HEK293 (cell line): ENCODE measurements around the gene IARS1.

Experiments used
- CTCF ChIA-PET: fragments of 350-600 bp; formaldehyde crosslinking; extraction: SDS; loops from one replicate; lab custom pipeline; 2021; ENCODE audit warnings: antibody characterized with exemption; lab: Yijun Ruan, JAX
- POLR2A ChIA-PET: fragments of 300-600 bp; formaldehyde crosslinking; extraction: SDS; loops from one replicate; lab custom pipeline; 2020; ENCODE audit warnings: antibody characterized with exemption, inconsistent platforms; lab: Yijun Ruan, JAX
- H3K27ac ChIP-seq: fragments of 200-500 bp; sonication (Bioruptor generic); 2 replicates; pipeline ENCODE4 v1.5.1; 2014; ENCODE audit warnings: low read depth, low read length, control low read depth, inconsistent platforms; ENCODE audit errors: extremely low read depth
- H3K36me3 ChIP-seq, 2 experiments: fragments of 200-500 bp in 1 of 2; sonication (Bioruptor generic) in 1 of 2; 1 replicate in 1 of 2; 2 replicates in 1 of 2; pipeline ENCODE4 v1.5.1; 2014 to 2017; ENCODE audit warnings: inconsistent platforms in 2 of 2, low read length in 2 of 2; ENCODE audit not compliant: control insufficient read depth in 2 of 2, insufficient read depth in 1 of 2
- H3K4me1 ChIP-seq: fragments of 200-500 bp; sonication (Bioruptor generic); 2 replicates; pipeline ENCODE4 v1.5.1; 2014; ENCODE audit warnings: mild to moderate bottlenecking, low read length, inconsistent platforms; ENCODE audit not compliant: control insufficient read depth, insufficient read depth
- H3K4me3 ChIP-seq: 2 replicates; pipeline ENCODE4 v1.5.1; 2011; ENCODE audit warnings: low read depth, mild to moderate bottlenecking, control low read depth, low read length, moderate library complexity
- H3K9me3 ChIP-seq: fragments of 200-500 bp; sonication (Bioruptor generic); 2 replicates; pipeline ENCODE4 v1.5.1; 2014; ENCODE audit warnings: low read depth, low read length, inconsistent platforms; ENCODE audit not compliant: control insufficient read depth, insufficient read depth
- BCL11B ChIP-seq: fragments of 450-650 bp; formaldehyde crosslinking; IDR thresholded peaks from 2 replicates; pipeline ENCODE4 v1.5.1; 2016; ENCODE audit warnings: low read depth, missing biosample characterization, missing genetic modification characterization
- EGR2 ChIP-seq: fragments of 450-650 bp; formaldehyde crosslinking; IDR thresholded peaks from 2 replicates; pipeline ENCODE4 v1.5.1; 2016; ENCODE audit warnings: low read depth, missing biosample characterization, missing genetic modification characterization
- KLF7 ChIP-seq: fragments of 450-650 bp; formaldehyde crosslinking; IDR thresholded peaks from 2 replicates; pipeline ENCODE4 v1.5.1; 2016; ENCODE audit warnings: missing biosample characterization, missing genetic modification characterization, borderline replicate concordance
- REPIN1 ChIP-seq: fragments of 450-650 bp; formaldehyde crosslinking; IDR thresholded peaks from 2 replicates; pipeline ENCODE4 v1.5.1; 2017; ENCODE audit warnings: missing biosample characterization, missing genetic modification characterization, low read depth
- WT1 ChIP-seq: fragments of 450-650 bp; formaldehyde crosslinking; IDR thresholded peaks from 2 replicates; pipeline ENCODE4 v1.5.1; 2016; ENCODE audit warnings: missing biosample characterization, missing genetic modification characterization
- YY2 ChIP-seq: fragments of 450-650 bp; formaldehyde crosslinking; IDR thresholded peaks from 2 replicates; pipeline ENCODE4 v1.5.1; 2016; ENCODE audit warnings: missing biosample characterization, missing genetic modification characterization
- ZNF114 ChIP-seq: fragments of 450-650 bp; formaldehyde crosslinking; IDR thresholded peaks from 2 replicates; pipeline ENCODE4 v1.5.0; 2017; ENCODE audit warnings: missing biosample characterization, missing genetic modification characterization
- ZNF132 ChIP-seq: fragments of 450-650 bp; formaldehyde crosslinking; IDR thresholded peaks from 2 replicates; pipeline ENCODE4 v1.5.1; 2017; ENCODE audit warnings: missing biosample characterization, missing genetic modification characterization, borderline replicate concordance
- ZNF16 ChIP-seq: fragments of 450-650 bp; formaldehyde crosslinking; IDR thresholded peaks from 2 replicates; pipeline ENCODE4 v1.5.1; 2016; ENCODE audit warnings: low read depth, missing biosample characterization, missing genetic modification characterization
- ZNF169 ChIP-seq: fragments of 450-650 bp; formaldehyde crosslinking; IDR thresholded peaks from 2 replicates; pipeline ENCODE4 v1.5.1; 2016; ENCODE audit warnings: missing biosample characterization, missing genetic modification characterization
- ZNF174 ChIP-seq: fragments of 450-650 bp; formaldehyde crosslinking; IDR thresholded peaks from 2 replicates; pipeline ENCODE4 v1.5.0; 2017; ENCODE audit warnings: missing biosample characterization, mild to moderate bottlenecking, missing genetic modification characterization
- ZNF19 ChIP-seq: fragments of 450-650 bp; formaldehyde crosslinking; IDR thresholded peaks from 2 replicates; pipeline ENCODE4; 2016; ENCODE audit warnings: missing biosample characterization, missing genetic modification characterization, low read depth
- ZNF211 ChIP-seq: fragments of 450-650 bp; formaldehyde crosslinking; IDR thresholded peaks from 2 replicates; pipeline ENCODE4 v1.5.1; 2016; ENCODE audit warnings: low read depth, missing biosample characterization, missing genetic modification characterization
- ZNF37A ChIP-seq: fragments of 450-650 bp; IDR thresholded peaks from 2 replicates; pipeline ENCODE4 v1.5.1; 2018; ENCODE audit warnings: missing biosample characterization, missing genetic modification characterization
- ZNF394 ChIP-seq: fragments of 450-650 bp; formaldehyde crosslinking; IDR thresholded peaks from 2 replicates; pipeline ENCODE4 v1.5.1; 2016; ENCODE audit warnings: missing biosample characterization, missing genetic modification characterization, mild to moderate bottlenecking, moderate library complexity, borderline replicate concordance
- ZNF404 ChIP-seq: fragments of 450-650 bp; formaldehyde crosslinking; IDR thresholded peaks from 2 replicates; pipeline ENCODE4 v1.5.1; 2017; ENCODE audit warnings: missing biosample characterization, missing genetic modification characterization
- ZNF514 ChIP-seq: fragments of 450-650 bp; formaldehyde crosslinking; IDR thresholded peaks from 2 replicates; pipeline ENCODE4 v1.5.1; 2016; ENCODE audit warnings: missing biosample characterization, missing genetic modification characterization
- ZNF558 ChIP-seq: fragments of 450-650 bp; formaldehyde crosslinking; IDR thresholded peaks from 2 replicates; pipeline ENCODE4 v1.5.1; 2016; ENCODE audit warnings: missing biosample characterization, missing genetic modification characterization
- ZNF585B ChIP-seq: fragments of 450-650 bp; formaldehyde crosslinking; IDR thresholded peaks from 2 replicates; pipeline ENCODE4 v1.5.1; 2016; ENCODE audit warnings: missing biosample characterization, missing genetic modification characterization
- ZNF596 ChIP-seq: fragments of 450-650 bp; IDR thresholded peaks from 2 replicates; pipeline ENCODE4 v1.5.0; 2018; ENCODE audit warnings: missing biosample characterization, mild to moderate bottlenecking, missing genetic modification characterization, moderate library complexity
- ZNF777 ChIP-seq: fragments of 450-650 bp; formaldehyde crosslinking; IDR thresholded peaks from 2 replicates; pipeline ENCODE4 v1.5.1; 2017; ENCODE audit warnings: missing biosample characterization, missing genetic modification characterization, borderline replicate concordance
- TF ChIP-seq, protein P1 (sequence below): fragments of 450-650 bp; formaldehyde crosslinking; IDR thresholded peaks from 2 replicates; pipeline ENCODE4 v1.5.1; 2016; ENCODE audit warnings: missing biosample characterization, missing genetic modification characterization, borderline replicate concordance
- TF ChIP-seq, protein P2 (sequence below): fragments of 450-650 bp; formaldehyde crosslinking; IDR thresholded peaks from 2 replicates; pipeline ENCODE4 v1.5.1; 2016; ENCODE audit warnings: missing biosample characterization, missing genetic modification characterization
- TF ChIP-seq, protein P3 (sequence below): IDR thresholded peaks from 2 replicates; pipeline ENCODE4 v1.6.1; 2011; ENCODE audit warnings: mild to moderate bottlenecking, low read depth, low read length, borderline replicate concordance
- TF ChIP-seq, protein P4 (sequence below): fragments of 450-650 bp; formaldehyde crosslinking; IDR thresholded peaks from 2 replicates; pipeline ENCODE4 v1.5.1; 2016; ENCODE audit warnings: missing biosample characterization, missing genetic modification characterization
- TF ChIP-seq, protein P5 (sequence below): fragments of 450-650 bp; formaldehyde crosslinking; IDR thresholded peaks from 2 replicates; pipeline ENCODE4 v1.5.1; 2016; ENCODE audit warnings: missing biosample characterization, missing genetic modification characterization

IARS1 gene

DNA sequence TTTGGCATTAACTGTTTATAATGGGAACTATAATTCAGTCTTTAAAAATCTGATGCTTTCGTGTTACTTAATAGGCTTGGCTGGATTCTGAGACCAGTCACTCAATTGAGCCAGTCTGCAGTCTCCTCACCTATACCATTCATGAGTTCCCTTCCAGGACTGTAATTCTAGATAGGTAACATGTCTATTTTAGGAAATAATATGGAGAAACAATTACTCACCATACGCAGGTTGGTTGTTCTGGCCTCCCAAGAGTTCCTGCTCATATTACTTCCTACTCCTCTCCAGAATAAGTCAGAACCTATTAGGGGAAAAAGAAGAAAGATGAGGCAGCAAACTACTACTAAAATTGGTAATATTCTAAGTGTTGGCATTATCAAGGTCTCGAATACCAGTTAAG is 4.5 kb upstream of the IARS1 start:
- no peaks in the 10 kb centered on the region for H3K9me3 ChIP-seq
- TF ChIP-seq ZNF585B (tag by site-specific recombination) (no peak), ZNF404 (tag by site-specific recombination) (no peak), ZNF558 (tag by site-specific recombination) (no peak), BCL11B (tag by site-specific recombination) (no peak), REPIN1 (tag by site-specific recombination) (no peak), YY2 (tag by site-specific recombination) (no peak), ZNF19 (tag by site-specific recombination) (no peak), ZNF132 (no peak), ZNF514 (no peak), ZNF394 (tag by site-specific recombination) (no peak)
- TF ChIP-seq, protein P1, sequence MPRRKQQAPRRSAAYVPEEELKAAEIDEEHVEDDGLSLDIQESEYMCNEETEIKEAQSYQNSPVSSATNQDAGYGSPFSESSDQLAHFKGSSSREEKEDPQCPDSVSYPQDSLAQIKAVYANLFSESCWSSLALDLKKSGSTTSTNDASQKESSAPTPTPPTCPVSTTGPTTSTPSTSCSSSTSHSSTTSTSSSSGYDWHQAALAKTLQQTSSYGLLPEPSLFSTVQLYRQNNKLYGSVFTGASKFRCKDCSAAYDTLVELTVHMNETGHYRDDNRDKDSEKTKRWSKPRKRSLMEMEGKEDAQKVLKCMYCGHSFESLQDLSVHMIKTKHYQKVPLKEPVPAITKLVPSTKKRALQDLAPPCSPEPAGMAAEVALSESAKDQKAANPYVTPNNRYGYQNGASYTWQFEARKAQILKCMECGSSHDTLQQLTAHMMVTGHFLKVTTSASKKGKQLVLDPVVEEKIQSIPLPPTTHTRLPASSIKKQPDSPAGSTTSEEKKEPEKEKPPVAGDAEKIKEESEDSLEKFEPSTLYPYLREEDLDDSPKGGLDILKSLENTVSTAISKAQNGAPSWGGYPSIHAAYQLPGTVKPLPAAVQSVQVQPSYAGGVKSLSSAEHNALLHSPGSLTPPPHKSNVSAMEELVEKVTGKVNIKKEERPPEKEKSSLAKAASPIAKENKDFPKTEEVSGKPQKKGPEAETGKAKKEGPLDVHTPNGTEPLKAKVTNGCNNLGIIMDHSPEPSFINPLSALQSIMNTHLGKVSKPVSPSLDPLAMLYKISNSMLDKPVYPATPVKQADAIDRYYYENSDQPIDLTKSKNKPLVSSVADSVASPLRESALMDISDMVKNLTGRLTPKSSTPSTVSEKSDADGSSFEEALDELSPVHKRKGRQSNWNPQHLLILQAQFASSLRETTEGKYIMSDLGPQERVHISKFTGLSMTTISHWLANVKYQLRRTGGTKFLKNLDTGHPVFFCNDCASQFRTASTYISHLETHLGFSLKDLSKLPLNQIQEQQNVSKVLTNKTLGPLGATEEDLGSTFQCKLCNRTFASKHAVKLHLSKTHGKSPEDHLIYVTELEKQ (tag by site-specific recombination): no peak
- TF ChIP-seq, protein P2, sequence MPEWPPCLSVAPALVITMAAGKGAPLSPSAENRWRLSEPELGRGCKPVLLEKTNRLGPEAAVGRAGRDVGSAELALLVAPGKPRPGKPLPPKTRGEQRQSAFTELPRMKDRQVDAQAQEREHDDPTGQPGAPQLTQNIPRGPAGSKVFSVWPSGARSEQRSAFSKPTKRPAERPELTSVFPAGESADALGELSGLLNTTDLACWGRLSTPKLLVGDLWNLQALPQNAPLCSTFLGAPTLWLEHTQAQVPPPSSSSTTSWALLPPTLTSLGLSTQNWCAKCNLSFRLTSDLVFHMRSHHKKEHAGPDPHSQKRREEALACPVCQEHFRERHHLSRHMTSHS (tag by site-specific recombination): no peak
- TF ChIP-seq, protein P3, sequence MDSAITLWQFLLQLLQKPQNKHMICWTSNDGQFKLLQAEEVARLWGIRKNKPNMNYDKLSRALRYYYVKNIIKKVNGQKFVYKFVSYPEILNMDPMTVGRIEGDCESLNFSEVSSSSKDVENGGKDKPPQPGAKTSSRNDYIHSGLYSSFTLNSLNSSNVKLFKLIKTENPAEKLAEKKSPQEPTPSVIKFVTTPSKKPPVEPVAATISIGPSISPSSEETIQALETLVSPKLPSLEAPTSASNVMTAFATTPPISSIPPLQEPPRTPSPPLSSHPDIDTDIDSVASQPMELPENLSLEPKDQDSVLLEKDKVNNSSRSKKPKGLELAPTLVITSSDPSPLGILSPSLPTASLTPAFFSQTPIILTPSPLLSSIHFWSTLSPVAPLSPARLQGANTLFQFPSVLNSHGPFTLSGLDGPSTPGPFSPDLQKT: no peak
- TF ChIP-seq, all 188 proteins: peak for 0
- H3K4me1 ChIP-seq: no peaks in the 10 kb centered on the region; the same call in 1 of the 2 replicates
- ChIA-PET CTCF (interaction anchor here (0.6 to 1.6 kb wide), 2 partner anchors 79 to 157 kb away, joined by 5 to 7 read pairs; no protein-coding TSS in a partner anchor), POLR2A (no interaction called here)
- H3K27ac ChIP-seq: no peak overlapping the region
- peaks cover 27 to 61% of the 10 kb centered on the region in 2 experiments for H3K36me3 ChIP-seq
- H3K4me3 ChIP-seq: no peak overlapping the region

DNA sequence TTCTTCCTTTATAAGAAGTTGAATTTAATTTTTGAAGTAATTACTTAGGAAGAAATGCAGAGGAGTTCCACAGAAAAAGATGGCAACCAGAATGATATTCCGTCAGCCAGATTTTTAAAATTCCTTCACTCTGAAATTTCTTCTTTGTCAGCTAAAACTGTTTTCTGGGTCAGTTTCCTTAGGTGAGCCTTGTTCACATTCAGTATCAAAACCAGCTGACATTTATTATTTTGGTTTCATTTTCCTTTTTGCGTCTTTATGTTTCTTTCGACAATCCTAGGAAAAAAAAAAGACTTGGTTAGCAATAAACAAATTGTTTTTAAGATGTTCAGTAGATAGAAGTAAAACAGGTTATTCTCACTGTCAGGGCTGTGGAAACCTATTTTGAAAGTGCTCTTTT is 4.1 kb upstream of the IARS1 start:
- Histone ChIP-seq H3K27ac (no peak overlapping the region), H3K9me3 (no peaks in the 10 kb centered on the region), H3K4me1 (no peaks in the 10 kb centered on the region; the same call in 1 of the 2 replicates), H3K36me3 (peaks cover 27 to 57% of the 10 kb centered on the region in 2 experiments), H3K4me3 (no peak overlapping the region)
- ChIA-PET CTCF (no interaction called here), POLR2A (no interaction called here)
- TF ChIP-seq, protein P4, sequence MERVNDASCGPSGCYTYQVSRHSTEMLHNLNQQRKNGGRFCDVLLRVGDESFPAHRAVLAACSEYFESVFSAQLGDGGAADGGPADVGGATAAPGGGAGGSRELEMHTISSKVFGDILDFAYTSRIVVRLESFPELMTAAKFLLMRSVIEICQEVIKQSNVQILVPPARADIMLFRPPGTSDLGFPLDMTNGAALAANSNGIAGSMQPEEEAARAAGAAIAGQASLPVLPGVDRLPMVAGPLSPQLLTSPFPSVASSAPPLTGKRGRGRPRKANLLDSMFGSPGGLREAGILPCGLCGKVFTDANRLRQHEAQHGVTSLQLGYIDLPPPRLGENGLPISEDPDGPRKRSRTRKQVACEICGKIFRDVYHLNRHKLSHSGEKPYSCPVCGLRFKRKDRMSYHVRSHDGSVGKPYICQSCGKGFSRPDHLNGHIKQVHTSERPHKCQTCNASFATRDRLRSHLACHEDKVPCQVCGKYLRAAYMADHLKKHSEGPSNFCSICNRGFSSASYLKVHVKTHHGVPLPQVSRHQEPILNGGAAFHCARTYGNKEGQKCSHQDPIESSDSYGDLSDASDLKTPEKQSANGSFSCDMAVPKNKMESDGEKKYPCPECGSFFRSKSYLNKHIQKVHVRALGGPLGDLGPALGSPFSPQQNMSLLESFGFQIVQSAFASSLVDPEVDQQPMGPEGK (tag by site-specific recombination): no peak
- no peak for TF ChIP-seq ZNF174 (tag by site-specific recombination)
- TF ChIP-seq WT1 (tag by site-specific recombination): no peak
- no peak for TF ChIP-seq ZNF585B (tag by site-specific recombination)
- TF ChIP-seq EGR2 (tag by site-specific recombination): no peak
- TF ChIP-seq ZNF16 (tag by site-specific recombination): no peak
- TF ChIP-seq ZNF596 (tag by site-specific recombination): no peak
- no peak for TF ChIP-seq ZNF777 (tag by site-specific recombination)
- TF ChIP-seq ZNF114 (tag by site-specific recombination): no peak
- no peak for TF ChIP-seq ZNF169
- TF ChIP-seq ZNF37A: no peak
- TF ChIP-seq, protein P5, sequence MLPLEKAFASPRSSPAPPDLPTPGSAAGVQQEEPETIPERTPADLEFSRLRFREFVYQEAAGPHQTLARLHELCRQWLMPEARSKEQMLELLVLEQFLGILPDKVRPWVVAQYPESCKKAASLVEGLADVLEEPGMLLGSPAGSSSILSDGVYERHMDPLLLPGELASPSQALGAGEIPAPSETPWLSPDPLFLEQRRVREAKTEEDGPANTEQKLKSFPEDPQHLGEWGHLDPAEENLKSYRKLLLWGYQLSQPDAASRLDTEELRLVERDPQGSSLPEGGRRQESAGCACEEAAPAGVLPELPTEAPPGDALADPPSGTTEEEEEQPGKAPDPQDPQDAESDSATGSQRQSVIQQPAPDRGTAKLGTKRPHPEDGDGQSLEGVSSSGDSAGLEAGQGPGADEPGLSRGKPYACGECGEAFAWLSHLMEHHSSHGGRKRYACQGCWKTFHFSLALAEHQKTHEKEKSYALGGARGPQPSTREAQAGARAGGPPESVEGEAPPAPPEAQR (tag by site-specific recombination): no peak
- TF ChIP-seq ZNF211: no peak
- no peak for TF ChIP-seq KLF7
